K562 (cell line): ENCODE measurements around the gene GOLPH3. TPM values are rescaled to one million over a fixed set of nuclear protein-coding genes. Genes with fewer than 3 reads are reported as not detected.

ENCODE experiments used
- ARHGAP35 ChIP-seq: fragments of 450-650 bp; IDR thresholded peaks from 2 replicates; pipeline ENCODE4 v1.6.1; 2018; ENCODE audit not compliant: partially characterized antibody
- BCLAF1 ChIP-seq, 2 experiments: fragments of 450-650 bp in 1 of 2; IDR thresholded peaks; 2 replicates each; pipeline ENCODE4 v1.6.1; 2011 to 2017; ENCODE audit warnings: low read depth in 2 of 2, antibody characterized with exemption in 1 of 2, borderline replicate concordance in 1 of 2, low read length in 1 of 2, mild to moderate bottlenecking in 1 of 2, mixed read lengths in 1 of 2; ENCODE audit not compliant: control insufficient read depth in 1 of 2
- BHLHE40 ChIP-seq: IDR thresholded peaks from 2 replicates; pipeline ENCODE4 v1.6.1; 2011; ENCODE audit warnings: low read length, improper control_type of control experiment
- FOXA3 ChIP-seq, 2 experiments: fragments of 450-650 bp in 1 of 2; sonication (generic) in 1 of 2; formaldehyde crosslinking; IDR thresholded peaks in 1 of 2; conservative IDR thresholded peaks in 1 of 2; 2 replicates each; pipeline versions ENCODE4 v1.4.0 to v1.8.0; 2020 to 2022; ENCODE audit warnings: mild to moderate bottlenecking in 2 of 2, missing genetic modification reagents in 1 of 2
- JUND ChIP-seq, 2 experiments: IDR thresholded peaks; 2 replicates in 1 of 2; 3 replicates in 1 of 2; pipeline ENCODE4 v1.6.1; 2011; ENCODE audit warnings: borderline replicate concordance in 2 of 2, low read depth in 2 of 2, low read length in 2 of 2, improper control_type of control experiment in 1 of 2, missing biosample characterization in 1 of 2, missing genetic modification characterization in 1 of 2, missing genetic modification reagents in 1 of 2
- KAT7 ChIP-seq: sonication (generic); formaldehyde crosslinking; IDR thresholded peaks from 2 replicates; pipeline ENCODE4 v1.8.0; 2022; ENCODE audit warnings: missing genetic modification reagents, mild to moderate bottlenecking, borderline replicate concordance
- SAFB ChIP-seq: fragments of 200-400 bp; formaldehyde crosslinking; IDR thresholded peaks from 2 replicates; pipeline ENCODE4 v1.6.1; 2017; ENCODE audit warnings: low read depth, low read length, borderline replicate concordance
- SOX6 ChIP-seq: fragments of 450-650 bp; IDR thresholded peaks from 2 replicates; pipeline ENCODE4 v1.6.1; 2014; ENCODE audit warnings: mild to moderate bottlenecking
- SPI1 ChIP-seq: IDR thresholded peaks from 2 replicates; pipeline ENCODE4 v1.6.1; 2011; ENCODE audit warnings: low read depth, low read length, control low read depth, borderline replicate concordance
- ZBTB8A ChIP-seq: fragments of 450-650 bp; IDR thresholded peaks from 2 replicates; pipeline ENCODE4 v1.6.1; 2018; ENCODE audit warnings: mild to moderate bottlenecking, moderate library complexity; ENCODE audit not compliant: partially characterized antibody
- ZNF512 ChIP-seq: IDR thresholded peaks from 2 replicates; pipeline ENCODE4 v1.6.1; 2016; ENCODE audit warnings: missing genetic modification characterization, missing compliant biosample characterization
- polyA plus RNA-seq, 8 experiments: library from polyadenylated mRNA; depleted of rRNA in 4 of 8; stranded (reverse) in 5 of 8; unstranded in 3 of 8; fragments of >200 nt; fragmentation: Nextera tagmentation in 2 of 8; fragmentation: Illumina TruSeq in 1 of 8; extraction: Ambion mirVana in 2 of 8; extraction: Trizol in 1 of 8; gene quantifications; 2 replicates each; pipeline versions ENCODE4 v1.2.1 to v1.2.3, GENCODE V29; 2011 to 2014; ENCODE audit warnings: inconsistent platforms in 1 of 8, missing spikeins in 1 of 8
- total RNA-seq, 7 experiments: library from RNA; depleted of rRNA in 6 of 7; stranded (reverse); fragments of >200 nt in 6 of 7; fragmentation: Illumina TruSeq in 2 of 7; extraction: Trizol in 2 of 7; gene quantifications; 2 replicates each; pipeline versions ENCODE4 v1.2.1 to v1.2.3, GENCODE V29; 2011 to 2021; ENCODE audit warnings: low replicate concordance in 1 of 7
- TF ChIP-seq, protein P1 (sequence below), 3 experiments: IDR thresholded peaks in 2 of 3; conservative IDR thresholded peaks in 1 of 3; 2 replicates each; pipeline ENCODE4 v1.5.1; 2011 to 2012; ENCODE audit warnings: low read length in 3 of 3, mild to moderate bottlenecking in 3 of 3, control low read depth in 2 of 3, improper control_type of control experiment in 1 of 3, inconsistent platforms in 1 of 3, low read depth in 1 of 3, mixed read lengths in 1 of 3, moderate library complexity in 1 of 3; ENCODE audit not compliant: insufficient read depth in 2 of 3

Gene GOLPH3
- total and polyA plus RNA-seq, 9 of the 15 experiments (the other 6 are each of a cell fraction or from before 2014, with no cell fraction given) = 18.8 to 94.6 (median 55.1) TPM

- TF ChIP-seq ZNF512 (tag) (no peak), ARHGAP35 (no peak), KAT7 (CRISPR knock-in tag) (no peak), SAFB (no peak), FOXA3 (CRISPR knock-in tag; conservative IDR thresholded peaks at IDR 0.05 in 1 of 2, IDR thresholded peaks at IDR 0.05 in 1 of 2) (0 out of 4 replicates have a peak, but pooled peaks of 1 of the 2 experiments have one; percentile 43), JUND (IDR thresholded peaks at IDR 0.05; ENCODE audit: borderline replicate concordance, low read depth, low read length) (0 out of 2 replicates have a peak, but pooled peaks have one; percentile 17), JUND (tag; IDR thresholded peaks at IDR 0.05; ENCODE audit: borderline replicate concordance, low read depth, low read length) (no peak), BCLAF1 (IDR thresholded peaks at IDR 0.05; ENCODE audit: borderline replicate concordance in 1 of 2, control insufficient read depth in 1 of 2, low read depth in 2 of 2, low read length in 1 of 2) (no peak), SOX6 (peak; percentile 23; the same call in 1 of the 2 replicates), ZBTB8A (no peak), SPI1 (peak; percentile 97), BHLHE40 (peak; percentile 10; the same call in 1 of the 2 replicates)
- TF ChIP-seq, protein P1, sequence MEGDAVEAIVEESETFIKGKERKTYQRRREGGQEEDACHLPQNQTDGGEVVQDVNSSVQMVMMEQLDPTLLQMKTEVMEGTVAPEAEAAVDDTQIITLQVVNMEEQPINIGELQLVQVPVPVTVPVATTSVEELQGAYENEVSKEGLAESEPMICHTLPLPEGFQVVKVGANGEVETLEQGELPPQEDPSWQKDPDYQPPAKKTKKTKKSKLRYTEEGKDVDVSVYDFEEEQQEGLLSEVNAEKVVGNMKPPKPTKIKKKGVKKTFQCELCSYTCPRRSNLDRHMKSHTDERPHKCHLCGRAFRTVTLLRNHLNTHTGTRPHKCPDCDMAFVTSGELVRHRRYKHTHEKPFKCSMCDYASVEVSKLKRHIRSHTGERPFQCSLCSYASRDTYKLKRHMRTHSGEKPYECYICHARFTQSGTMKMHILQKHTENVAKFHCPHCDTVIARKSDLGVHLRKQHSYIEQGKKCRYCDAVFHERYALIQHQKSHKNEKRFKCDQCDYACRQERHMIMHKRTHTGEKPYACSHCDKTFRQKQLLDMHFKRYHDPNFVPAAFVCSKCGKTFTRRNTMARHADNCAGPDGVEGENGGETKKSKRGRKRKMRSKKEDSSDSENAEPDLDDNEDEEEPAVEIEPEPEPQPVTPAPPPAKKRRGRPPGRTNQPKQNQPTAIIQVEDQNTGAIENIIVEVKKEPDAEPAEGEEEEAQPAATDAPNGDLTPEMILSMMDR (IDR thresholded peaks at IDR 0.05 in 2 of 3, conservative IDR thresholded peaks at IDR 0.05 in 1 of 3; ENCODE audit: insufficient read depth in 2 of 3, low read depth in 1 of 3, low read length in 3 of 3) = peak in 1 of 3 experiments; percentile 4; a peak in 1 of 6 replicates
Observed at GRCh38 chr5:32193591-32193990, 19.5 kb upstream of the GOLPH3 start (continued).
